NCI-H69 (cell line): ENCODE data around the gene FUT9.
"Not testable (repeated sequence)": the region's sequence is repeated elsewhere in the genome, so short reads cannot be mapped to it uniquely, and the experiment has no call there.

Source experiments
- DNase-seq: peaks from one replicate; lab custom pipeline; 2025; lab: John Stamatoyannopoulos, UW

Gene FUT9

GRCh38 chr6:96186516-96187195 lies 170.9 kb downstream of the FUT9 start:
- DNase-seq: no peak

GRCh38 chr6:96194675-96195074 lies 178.9 kb downstream of the FUT9 start:
- DNase-seq: no peak

GRCh38 chr6:96195272-96195671 lies 179.5 kb downstream of the FUT9 start:
- no peak for DNase-seq

GRCh38 chr6:96196633-96197032 lies 180.9 kb downstream of the FUT9 start:
- DNase-seq: no peak

- DNase-seq: no peak
Observed at GRCh38 chr6:96197241-96197640, 181.5 kb downstream of the FUT9 start.

GRCh38 chr6:96202571-96202970 lies 186.8 kb downstream of the FUT9 start:
- no peak for DNase-seq

- peak; percentile 46 for DNase-seq
Observed at GRCh38 chr6:96211341-96211740, 195.6 kb downstream of the FUT9 start.

GRCh38 chr6:96212066-96212465 lies 196.3 kb downstream of the FUT9 start:
- DNase-seq: peak; percentile 82

GRCh38 chr6:96213784-96214183 lies 198.0 kb downstream of the FUT9 start:
- DNase-seq: no peak

GRCh38 chr6:96223695-96224094 lies 207.9 kb downstream of the FUT9 start:
- no peak for DNase-seq

GRCh38 chr6:96227135-96227534 lies 211.4 kb downstream of the FUT9 start:
- DNase-seq: peak; percentile 13

- no peak for DNase-seq
Observed at GRCh38 chr6:96234444-96234843, 218.7 kb downstream of the FUT9 start.

- no peak for DNase-seq
Observed at GRCh38 chr6:96235927-96236326, 220.2 kb downstream of the FUT9 start.

GRCh38 chr6:96236471-96236870 lies 220.7 kb downstream of the FUT9 start:
- DNase-seq: no peak

- DNase-seq: no peak
Observed at GRCh38 chr6:96237638-96238347, 222.0 kb downstream of the FUT9 start.

GRCh38 chr6:96246563-96246962 lies 230.8 kb downstream of the FUT9 start:
- DNase-seq: no peak

GRCh38 chr6:96249755-96250154 lies 234.0 kb downstream of the FUT9 start:
- DNase-seq: no peak

- DNase-seq: no peak
Observed at GRCh38 chr6:96257751-96258150, 242.0 kb downstream of the FUT9 start.

- DNase-seq: not testable (repeated sequence)
Observed at GRCh38 chr6:96260787-96261430, 245.1 kb downstream of the FUT9 start.
